SU-DHL-6 (cell line): ENCODE measurements around the gene DLL4.

Source experiments
- H2AFZ ChIP-seq: fragments of 200-600 bp; sonication (generic); 2 replicates; pipeline ENCODE4 v1.6.1; 2014; ENCODE audit warnings: low read depth, mild to moderate bottlenecking, moderate library complexity, mixed read lengths, antibody characterized with exemption, low read length; ENCODE audit not compliant: severe bottlenecking
- H3F3A ChIP-seq: fragments of 200-600 bp; shearing (Covaris generic); 2 replicates; pipeline ENCODE4 v1.6.0; 2016; ENCODE audit warnings: antibody characterized with exemption, mild to moderate bottlenecking; ENCODE audit not compliant: insufficient read depth
- H3K27ac ChIP-seq: fragments of 200-600 bp; sonication (generic); 2 replicates; pipeline ENCODE4 v1.5.1; 2016; ENCODE audit warnings: low read depth, mild to moderate bottlenecking, low read length, moderate library complexity, mixed read lengths
- H3K27me3 ChIP-seq: fragments of 200-600 bp; sonication (generic), shearing (Covaris generic); 2 replicates; pipeline ENCODE4 v1.6.0; 2014; ENCODE audit warnings: mild to moderate bottlenecking, low read length
- H3K36me3 ChIP-seq: fragments of 200-600 bp; sonication (generic); 2 replicates; pipeline ENCODE4 v1.6.1; 2014; ENCODE audit warnings: mild to moderate bottlenecking, low read length, mixed read lengths
- H3K4me2 ChIP-seq: fragments of 300-600, 200-600 bp; shearing (Covaris generic), sonication (generic); 2 replicates; pipeline ENCODE4 v1.6.0; 2014; ENCODE audit warnings: low read length, low read depth, mild to moderate bottlenecking; ENCODE audit not compliant: poor library complexity, severe bottlenecking
- H3K4me3 ChIP-seq: fragments of 200-600 bp; sonication (generic); 2 replicates; pipeline ENCODE4 v1.5.1; 2014; ENCODE audit warnings: antibody characterized with exemption, low read length, mild to moderate bottlenecking, mixed read lengths; ENCODE audit not compliant: insufficient read depth, poor library complexity, severe bottlenecking
- H3K79me2 ChIP-seq: fragments of 200-600 bp; sonication (generic); 2 replicates; pipeline ENCODE4 v1.6.1; 2014; ENCODE audit warnings: mild to moderate bottlenecking, low read length, moderate library complexity; ENCODE audit not compliant: insufficient read depth
- H3K9ac ChIP-seq: fragments of 200-600 bp; sonication (generic); 2 replicates; pipeline ENCODE4 v1.7.0; 2014; ENCODE audit warnings: mild to moderate bottlenecking, low read length
- H3K9me2 ChIP-seq: fragments of 200-600 bp; sonication (generic); replicated peaks from 2 replicates; pipeline ENCODE4 v1.6.1; 2014; ENCODE audit warnings: low read length; ENCODE audit not compliant: insufficient read depth
- H3K9me3 ChIP-seq: fragments of 200-600 bp; sonication (generic); 2 replicates; pipeline ENCODE4 v1.6.1; 2014; ENCODE audit warnings: low read length, mixed read lengths; ENCODE audit not compliant: insufficient read depth
- H4K20me1 ChIP-seq: fragments of 200-600 bp; sonication (generic); 2 replicates; pipeline ENCODE4 v1.6.1; 2014; ENCODE audit warnings: low read depth, mild to moderate bottlenecking, antibody characterized with exemption, low read length, moderate library complexity, mixed read lengths
- EZH2phosphoT487 ChIP-seq: fragments of 200-600 bp; sonication (generic), shearing (Covaris generic); conservative IDR thresholded peaks from 2 replicates; pipeline ENCODE4 v1.6.1; 2018; ENCODE audit warnings: mild to moderate bottlenecking, antibody characterized with exemption, low read length, moderate library complexity, mixed read lengths
- TF ChIP-seq, protein P1 (sequence below): fragments of 200-600 bp; sonication (generic); IDR thresholded peaks from one replicate; pipeline ENCODE4 v1.5.1; 2017; ENCODE audit warnings: antibody characterized with exemption, mild to moderate bottlenecking, low read length, moderate library complexity; ENCODE audit not compliant: insufficient read depth, poor library complexity, severe bottlenecking

The DLL4 gene

DNA sequence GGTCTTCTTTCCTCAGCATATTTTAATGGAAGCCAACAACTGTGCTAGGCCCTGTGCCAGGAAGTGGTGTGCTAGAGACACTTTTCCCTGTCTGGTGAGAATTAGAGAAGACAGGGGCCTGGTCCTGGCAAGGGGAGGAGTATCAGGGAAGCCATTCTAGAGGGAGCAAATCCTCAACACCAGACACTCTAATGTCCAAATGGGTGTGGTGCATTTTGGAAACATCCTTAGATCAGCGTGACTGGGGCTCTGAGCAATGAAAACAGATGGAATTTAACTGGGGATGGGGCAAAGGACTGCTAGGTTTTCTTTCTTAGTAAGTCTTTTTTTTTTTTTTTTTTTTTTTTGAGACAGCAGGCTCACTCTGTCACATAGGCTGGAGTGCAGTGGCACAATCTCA is 42.6 kb upstream of the DLL4 start:
- no peaks in the 10 kb centered on the region for H3F3A ChIP-seq
- no peaks in the 10 kb centered on the region for H3K27me3 ChIP-seq
- no peak overlapping the region for H3K4me2 ChIP-seq
- H3K27ac ChIP-seq, result no peak overlapping the region
- no peaks in the 10 kb centered on the region for H3K9me2 ChIP-seq
- H2AFZ ChIP-seq, result no peak overlapping the region
- H3K9ac ChIP-seq, result no peak overlapping the region
- H4K20me1 ChIP-seq, result no peaks in the 10 kb centered on the region
- no peaks in the 10 kb centered on the region for H3K36me3 ChIP-seq
- no peak overlapping the region for H3K4me3 ChIP-seq
- H3K9me3 ChIP-seq, result no peaks in the 10 kb centered on the region
- H3K79me2 ChIP-seq, result no peaks in the 10 kb centered on the region
- TF ChIP-seq EZH2phosphoT487, result no peak
- TF ChIP-seq, protein P1, sequence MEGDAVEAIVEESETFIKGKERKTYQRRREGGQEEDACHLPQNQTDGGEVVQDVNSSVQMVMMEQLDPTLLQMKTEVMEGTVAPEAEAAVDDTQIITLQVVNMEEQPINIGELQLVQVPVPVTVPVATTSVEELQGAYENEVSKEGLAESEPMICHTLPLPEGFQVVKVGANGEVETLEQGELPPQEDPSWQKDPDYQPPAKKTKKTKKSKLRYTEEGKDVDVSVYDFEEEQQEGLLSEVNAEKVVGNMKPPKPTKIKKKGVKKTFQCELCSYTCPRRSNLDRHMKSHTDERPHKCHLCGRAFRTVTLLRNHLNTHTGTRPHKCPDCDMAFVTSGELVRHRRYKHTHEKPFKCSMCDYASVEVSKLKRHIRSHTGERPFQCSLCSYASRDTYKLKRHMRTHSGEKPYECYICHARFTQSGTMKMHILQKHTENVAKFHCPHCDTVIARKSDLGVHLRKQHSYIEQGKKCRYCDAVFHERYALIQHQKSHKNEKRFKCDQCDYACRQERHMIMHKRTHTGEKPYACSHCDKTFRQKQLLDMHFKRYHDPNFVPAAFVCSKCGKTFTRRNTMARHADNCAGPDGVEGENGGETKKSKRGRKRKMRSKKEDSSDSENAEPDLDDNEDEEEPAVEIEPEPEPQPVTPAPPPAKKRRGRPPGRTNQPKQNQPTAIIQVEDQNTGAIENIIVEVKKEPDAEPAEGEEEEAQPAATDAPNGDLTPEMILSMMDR, result no peak

DNA sequence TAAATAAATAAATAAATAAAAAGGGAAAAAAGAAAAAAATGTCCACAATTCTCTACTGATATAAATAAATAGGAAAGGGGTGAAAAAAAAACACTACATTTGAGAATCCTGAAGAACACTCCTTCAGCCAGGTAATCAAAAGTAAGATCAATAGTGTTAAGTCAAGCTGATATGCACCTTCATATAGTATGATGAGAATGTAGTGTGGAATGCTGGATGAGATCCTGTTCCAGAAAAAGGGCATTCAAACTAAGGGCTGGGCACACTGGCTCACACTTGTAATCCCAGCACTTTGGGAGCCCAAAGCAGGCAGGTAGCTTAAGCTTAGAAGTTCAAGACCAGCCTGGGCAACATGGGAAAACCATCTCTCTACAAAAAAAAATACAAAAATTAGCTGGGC is 40.0 kb upstream of the DLL4 start:
- H3K36me3 ChIP-seq, result no peaks in the 10 kb centered on the region
- no peaks in the 10 kb centered on the region for H3K9me2 ChIP-seq
- no peaks in the 10 kb centered on the region for H4K20me1 ChIP-seq
- 0 out of 2 replicates have a peak, but pooled peaks cover 3% of the 10 kb centered on the region for H3F3A ChIP-seq
- H3K27me3 ChIP-seq, result no peaks in the 10 kb centered on the region
- H3K4me2 ChIP-seq, result no peak overlapping the region
- H3K9me3 ChIP-seq, result no peaks in the 10 kb centered on the region
- no peak overlapping the region for H2AFZ ChIP-seq
- H3K27ac ChIP-seq, result no peak overlapping the region
- H3K4me3 ChIP-seq, result no peak overlapping the region
- TF ChIP-seq, protein P1, result no peak
- TF ChIP-seq EZH2phosphoT487, result no peak
- no peak overlapping the region for H3K9ac ChIP-seq
- no peaks in the 10 kb centered on the region for H3K79me2 ChIP-seq

DNA sequence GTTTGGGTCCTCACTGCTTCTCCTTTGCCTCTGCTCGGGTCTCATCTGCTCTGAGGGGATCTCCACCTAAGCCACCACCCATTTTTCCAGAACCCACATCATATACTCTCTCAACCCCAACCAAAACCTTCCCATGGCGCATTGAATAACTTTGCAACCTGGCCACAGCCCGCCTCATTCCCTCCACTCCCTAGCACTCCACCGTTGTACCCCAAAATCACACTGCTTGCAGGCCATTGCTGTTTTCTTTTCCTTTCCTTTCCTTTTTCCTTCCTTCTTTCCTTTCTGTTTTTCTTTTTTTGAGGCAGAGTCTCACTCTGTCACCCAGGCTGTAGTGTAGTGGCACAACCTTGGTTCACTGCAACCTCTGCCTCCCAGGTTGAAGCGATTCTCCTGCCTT is 38.0 kb upstream of the DLL4 start:
- Histone ChIP-seq H3K9me3 (no peaks in the 10 kb centered on the region), H3K9ac (no peak overlapping the region), H3K9me2 (no peaks in the 10 kb centered on the region), H4K20me1 (no peaks in the 10 kb centered on the region), H3K79me2 (peaks cover 12% of the 10 kb centered on the region; the same call in 1 of the 2 replicates), H3K36me3 (no peaks in the 10 kb centered on the region), H3K27me3 (no peaks in the 10 kb centered on the region), H3K4me2 (no peak overlapping the region), H2AFZ (no peak overlapping the region), H3K4me3 (no peak overlapping the region), H3K27ac (no peak overlapping the region), H3F3A (0 out of 2 replicates have a peak, but pooled peaks cover 3% of the 10 kb centered on the region)
- TF ChIP-seq EZH2phosphoT487, result no peak
- TF ChIP-seq, protein P1, result no peak
